ENCODE results near the gene HPSE2. TPM values are rescaled to one million over a fixed set of nuclear protein-coding genes. Genes with fewer than 3 reads are reported as not detected.

The HPSE2 gene
- polyA plus RNA-seq, 1 of the 3 experiments (the other 2 are of a cell fraction), result not detected

- TF ChIP-seq, protein P1, sequence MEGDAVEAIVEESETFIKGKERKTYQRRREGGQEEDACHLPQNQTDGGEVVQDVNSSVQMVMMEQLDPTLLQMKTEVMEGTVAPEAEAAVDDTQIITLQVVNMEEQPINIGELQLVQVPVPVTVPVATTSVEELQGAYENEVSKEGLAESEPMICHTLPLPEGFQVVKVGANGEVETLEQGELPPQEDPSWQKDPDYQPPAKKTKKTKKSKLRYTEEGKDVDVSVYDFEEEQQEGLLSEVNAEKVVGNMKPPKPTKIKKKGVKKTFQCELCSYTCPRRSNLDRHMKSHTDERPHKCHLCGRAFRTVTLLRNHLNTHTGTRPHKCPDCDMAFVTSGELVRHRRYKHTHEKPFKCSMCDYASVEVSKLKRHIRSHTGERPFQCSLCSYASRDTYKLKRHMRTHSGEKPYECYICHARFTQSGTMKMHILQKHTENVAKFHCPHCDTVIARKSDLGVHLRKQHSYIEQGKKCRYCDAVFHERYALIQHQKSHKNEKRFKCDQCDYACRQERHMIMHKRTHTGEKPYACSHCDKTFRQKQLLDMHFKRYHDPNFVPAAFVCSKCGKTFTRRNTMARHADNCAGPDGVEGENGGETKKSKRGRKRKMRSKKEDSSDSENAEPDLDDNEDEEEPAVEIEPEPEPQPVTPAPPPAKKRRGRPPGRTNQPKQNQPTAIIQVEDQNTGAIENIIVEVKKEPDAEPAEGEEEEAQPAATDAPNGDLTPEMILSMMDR (IDR thresholded peaks at IDR 0.05), result no peak
- TF ChIP-seq RFX5 (IDR thresholded peaks at IDR 0.05; ENCODE audit: low read length), result no peak
- TF ChIP-seq FOSL2 (IDR thresholded peaks at IDR 0.05; ENCODE audit: borderline replicate concordance, low read depth), result no peak
- TF ChIP-seq TEAD4 (IDR thresholded peaks at IDR 0.05; ENCODE audit: borderline replicate concordance, insufficient read depth), result no peak
- TF ChIP-seq, protein P2, sequence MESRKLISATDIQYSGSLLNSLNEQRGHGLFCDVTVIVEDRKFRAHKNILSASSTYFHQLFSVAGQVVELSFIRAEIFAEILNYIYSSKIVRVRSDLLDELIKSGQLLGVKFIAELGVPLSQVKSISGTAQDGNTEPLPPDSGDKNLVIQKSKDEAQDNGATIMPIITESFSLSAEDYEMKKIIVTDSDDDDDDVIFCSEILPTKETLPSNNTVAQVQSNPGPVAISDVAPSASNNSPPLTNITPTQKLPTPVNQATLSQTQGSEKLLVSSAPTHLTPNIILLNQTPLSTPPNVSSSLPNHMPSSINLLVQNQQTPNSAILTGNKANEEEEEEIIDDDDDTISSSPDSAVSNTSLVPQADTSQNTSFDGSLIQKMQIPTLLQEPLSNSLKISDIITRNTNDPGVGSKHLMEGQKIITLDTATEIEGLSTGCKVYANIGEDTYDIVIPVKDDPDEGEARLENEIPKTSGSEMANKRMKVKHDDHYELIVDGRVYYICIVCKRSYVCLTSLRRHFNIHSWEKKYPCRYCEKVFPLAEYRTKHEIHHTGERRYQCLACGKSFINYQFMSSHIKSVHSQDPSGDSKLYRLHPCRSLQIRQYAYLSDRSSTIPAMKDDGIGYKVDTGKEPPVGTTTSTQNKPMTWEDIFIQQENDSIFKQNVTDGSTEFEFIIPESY (IDR thresholded peaks at IDR 0.05; ENCODE audit: borderline replicate concordance, low read depth), result no peak
- no peak for TF ChIP-seq RCOR1 (IDR thresholded peaks at IDR 0.05; ENCODE audit: low read length)
These were observed 814.9 kb downstream of the HPSE2 start (continued) for GRCh38 chr10:98420786-98421185.

DNA sequence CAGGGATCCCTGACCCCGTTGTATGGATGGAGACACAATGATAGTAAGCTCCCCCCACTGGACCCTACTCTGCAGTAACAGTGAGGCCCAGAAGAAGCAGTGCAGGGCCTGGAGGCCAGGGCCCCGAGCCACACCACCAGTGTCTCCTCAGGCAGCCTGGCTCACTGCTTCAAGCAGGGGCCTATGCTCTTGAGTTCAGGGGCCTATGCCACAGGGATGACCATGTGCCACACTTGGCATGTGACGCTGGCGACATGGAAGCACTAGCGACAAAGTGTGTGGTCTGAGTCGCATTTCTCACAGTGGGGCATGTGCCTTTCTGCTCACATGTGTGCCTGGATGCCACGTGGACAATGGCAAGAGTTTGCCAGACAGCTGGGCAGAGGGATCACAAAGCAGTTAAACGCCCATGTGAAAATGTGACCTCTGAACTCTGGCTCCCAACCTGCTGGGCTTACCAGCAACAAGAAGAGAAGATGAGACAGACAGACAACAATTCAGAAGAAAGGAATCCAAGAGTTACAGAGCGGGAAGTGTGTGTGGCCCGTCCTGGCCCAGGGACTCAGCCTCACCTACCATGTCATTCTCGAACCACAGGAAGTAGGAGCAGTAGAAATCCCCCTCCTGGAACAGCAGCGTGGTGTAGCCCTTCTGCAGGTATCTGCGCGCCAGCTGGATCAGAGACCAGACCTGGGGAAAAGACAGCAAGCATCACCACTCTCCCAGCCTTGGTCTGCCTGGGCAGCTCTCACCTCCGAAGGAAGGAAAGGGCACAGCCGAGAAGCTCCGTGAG lies 816.0 kb downstream of the HPSE2 start:
- Histone ChIP-seq H3K36me3 (replicated peaks in 1 of 2; ENCODE audit: control insufficient read depth in 1 of 2, insufficient read depth in 2 of 2, low read length in 1 of 2) (peaks cover 0 to 14% of the 10 kb centered on the region in 2 experiments), H3F3A (replicated peaks; ENCODE audit: insufficient read depth) (no peaks in the 10 kb centered on the region), H3K27me3 (ENCODE audit: insufficient read depth) (no peaks in the 10 kb centered on the region), H3K9me3 (no peaks in the 10 kb centered on the region), H3K9ac (no peak overlapping the region), H2AFZ (ENCODE audit: low read depth) (no peak overlapping the region), H3K4me2 (no peak overlapping the region), H3K9me2 (no peaks in the 10 kb centered on the region), H4K20me1 (ENCODE audit: insufficient read depth) (no peaks in the 10 kb centered on the region), H3K4me1 (ENCODE audit: control insufficient read depth in 1 of 2, insufficient read depth in 2 of 2, low read depth in 1 of 2, low read length in 1 of 2) (peaks cover 2 to 14% of the 10 kb centered on the region in 2 experiments; a peak in 2 of 4 replicates), H3K4me3 (ENCODE audit: low read depth in 2 of 2, low read length in 1 of 2) (no peak overlapping the region), H3K27ac (ENCODE audit: low read depth in 2 of 2, low read length in 1 of 2) (no peak overlapping the region), H3K79me2 (ENCODE audit: insufficient read depth) (peaks cover under 1% of the 10 kb centered on the region; the same call in 1 of the 2 replicates)
- no peak for DNase-seq
- 91% methylated on average over 16 of the region's 17 CpGs for WGBS (ENCODE audit: low lambda C conversion rate)
- TF ChIP-seq, protein P3, sequence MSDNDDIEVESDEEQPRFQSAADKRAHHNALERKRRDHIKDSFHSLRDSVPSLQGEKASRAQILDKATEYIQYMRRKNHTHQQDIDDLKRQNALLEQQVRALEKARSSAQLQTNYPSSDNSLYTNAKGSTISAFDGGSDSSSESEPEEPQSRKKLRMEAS (IDR thresholded peaks at IDR 0.05; ENCODE audit: low read depth), result no peak
- TF ChIP-seq ELF1 (IDR thresholded peaks at IDR 0.05) (no peak), JUND (IDR thresholded peaks at IDR 0.05) (no peak), TAF1 (IDR thresholded peaks at IDR 0.05; ENCODE audit: borderline replicate concordance, low read depth, low read length) (no peak), NFIC (IDR thresholded peaks at IDR 0.05; ENCODE audit: borderline replicate concordance) (no peak), MXI1 (IDR thresholded peaks at IDR 0.05; ENCODE audit: low read depth, low read length) (no peak), CHD2 (IDR thresholded peaks at IDR 0.05; ENCODE audit: low read length, partially characterized antibody) (no peak), RXRA (IDR thresholded peaks at IDR 0.05; ENCODE audit: borderline replicate concordance, low read depth) (no peak), TEAD4 (IDR thresholded peaks at IDR 0.05; ENCODE audit: borderline replicate concordance, insufficient read depth) (no peak), EP300 (IDR thresholded peaks at IDR 0.05; ENCODE audit: borderline replicate concordance in 1 of 2, low read depth in 1 of 2, low read length in 1 of 2) (no peak)
- TF ChIP-seq, protein P4, sequence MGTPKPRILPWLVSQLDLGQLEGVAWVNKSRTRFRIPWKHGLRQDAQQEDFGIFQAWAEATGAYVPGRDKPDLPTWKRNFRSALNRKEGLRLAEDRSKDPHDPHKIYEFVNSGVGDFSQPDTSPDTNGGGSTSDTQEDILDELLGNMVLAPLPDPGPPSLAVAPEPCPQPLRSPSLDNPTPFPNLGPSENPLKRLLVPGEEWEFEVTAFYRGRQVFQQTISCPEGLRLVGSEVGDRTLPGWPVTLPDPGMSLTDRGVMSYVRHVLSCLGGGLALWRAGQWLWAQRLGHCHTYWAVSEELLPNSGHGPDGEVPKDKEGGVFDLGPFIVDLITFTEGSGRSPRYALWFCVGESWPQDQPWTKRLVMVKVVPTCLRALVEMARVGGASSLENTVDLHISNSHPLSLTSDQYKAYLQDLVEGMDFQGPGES (IDR thresholded peaks at IDR 0.05; ENCODE audit: low read depth, low read length), result no peak
- TF ChIP-seq, protein P2 (IDR thresholded peaks at IDR 0.05; ENCODE audit: borderline replicate concordance, low read depth), result no peak
- POLR2A ChIA-PET, result no interaction called here
- CTCF ChIA-PET, result interaction anchor here (0.9 kb wide), 1 partner anchor 111 kb away, joined by 4 read pairs; no protein-coding TSS in a partner anchor

Measured in SK-N-SH (cell line).